OCI-LY7 (cell line): Measurements from ENCODE around the gene TSPAN9.

Experiments used
- CTCF ChIP-seq: fragments of 200-600 bp; sonication (generic); conservative IDR thresholded peaks from 2 replicates; pipeline ENCODE4 v1.5.1; 2014; ENCODE audit warnings: mild to moderate bottlenecking, antibody characterized with exemption, low read length, moderate library complexity, mixed read lengths
- EZH2phosphoT487 ChIP-seq: fragments of 200-600 bp; sonication (generic); IDR thresholded peaks from 2 replicates; pipeline ENCODE4 v1.6.1; 2018; ENCODE audit warnings: low read depth, borderline replicate concordance, mild to moderate bottlenecking, mixed run types, antibody characterized with exemption, low read length, moderate library complexity, mixed read lengths

GRCh38 chr12:3315201-3315661 lies 238.1 kb downstream of the TSPAN9 start:
- TF ChIP-seq CTCF: no peak
- no peak for TF ChIP-seq EZH2phosphoT487
